Lower leg skin (tissue), 4 donors: ENCODE data around the gene CLEC16A. TPM values are rescaled to one million over a fixed set of nuclear protein-coding genes. Genes with fewer than 3 reads are reported as not detected.

Experiments
- DNase-seq, 2 donors: peaks; one replicate each; pipeline ENCODE4 v3.0.0-alpha.2; 2019; ENCODE audit warnings: low spot score in 2 of 2
- H3K4me3 ChIP-seq: fragments of 200-600 bp; sonication (generic); 2 replicates; pipeline ENCODE4 v1.5.1; 2017; ENCODE audit warnings: mild to moderate bottlenecking, low read depth; ENCODE audit not compliant: poor library complexity, severe bottlenecking
- CTCF ChIP-seq, 3 donors: fragments of 450-650 bp; IDR thresholded peaks; one replicate each; pipeline ENCODE4 v1.5.1; 2016; ENCODE audit warnings: antibody characterized with exemption in 3 of 3, mild to moderate bottlenecking in 3 of 3, moderate library complexity in 2 of 3
- POLR2A ChIP-seq, 2 donors: fragments of 450-650 bp; IDR thresholded peaks; one replicate each; pipeline ENCODE4 v1.6.1; 2016 to 2017; ENCODE audit warnings: antibody characterized with exemption in 2 of 2, mild to moderate bottlenecking in 1 of 2, moderate library complexity in 1 of 2
- WGBS, 2 donors: methylation state at CpG; one replicate each; pipeline ENCODE4 v1.1.5; 2018; 5-methylcytosine and 5-hydroxymethylcytosine counted together
- intact Hi-C: fragments of 100-400 bp; cut with DNase I; formaldehyde crosslinking; loops from one replicate; pipeline ENCODE4 v1.15.0; 2023; ENCODE audit warnings: low total_unique reads
- total RNA-seq, 4 donors: library from RNA; depleted of rRNA; stranded (reverse); fragments of >200 nt; gene quantifications; one replicate each; pipeline ENCODE4 v1.1.0, GENCODE V29; 2016

The CLEC16A gene
- total RNA-seq, 4 donors from 2014 or later, result 26.8 to 30.0 (median 29.5) TPM

GRCh38 chr16:11131706-11132105, 187.3 kb downstream of the CLEC16A start:
- intact Hi-C loops, result no loop called here
- no peak overlapping the region for H3K4me3 ChIP-seq
- no peak for TF ChIP-seq CTCF (IDR thresholded peaks at IDR 0.05)
- TF ChIP-seq POLR2A (IDR thresholded peaks at IDR 0.05), result no peak
- no peak for DNase-seq
- WGBS, 2 donors, result 89 to 90% methylated on average over 7 of the region's 7 CpGs

- TF ChIP-seq CTCF (IDR thresholded peaks at IDR 0.05) (no peak), POLR2A (IDR thresholded peaks at IDR 0.05) (no peak)
- H3K4me3 ChIP-seq, result no peak overlapping the region
- WGBS, 2 donors, result 11 to 16% methylated on average over 12 of the region's 12 CpGs
- peak; percentile 72 to 92 for DNase-seq
- intact Hi-C loops, result no loop called here
These were observed 189.1 kb downstream of the CLEC16A start for GRCh38 chr16:11133344-11133943.

GRCh38 chr16:11134722-11135463, 190.5 kb downstream of the CLEC16A start:
- WGBS, 2 donors, result 84 to 86% methylated on average over 11 of the region's 11 CpGs
- DNase-seq, result no peak
- TF ChIP-seq POLR2A (IDR thresholded peaks at IDR 0.05) (no peak), CTCF (IDR thresholded peaks at IDR 0.05) (no peak)
- H3K4me3 ChIP-seq, result no peak overlapping the region
- intact Hi-C loops, result no loop called here

GRCh38 chr16:11135464-11135973, 191.2 kb downstream of the CLEC16A start:
- DNase-seq, result no peak
- no peak for TF ChIP-seq POLR2A (IDR thresholded peaks at IDR 0.05)
- no peak for TF ChIP-seq CTCF (IDR thresholded peaks at IDR 0.05)
- WGBS, 2 donors, result 82% methylated on average over 11 of the region's 11 CpGs
- no peak overlapping the region for H3K4me3 ChIP-seq
- intact Hi-C loops, result no loop called here

- H3K4me3 ChIP-seq, result no peak overlapping the region
- TF ChIP-seq POLR2A (IDR thresholded peaks at IDR 0.05), result no peak
- TF ChIP-seq CTCF (IDR thresholded peaks at IDR 0.05), result no peak
- no peak for DNase-seq
- intact Hi-C loops, result no loop called here
- WGBS, 2 donors, result 57 to 64% methylated on average over 7 of the region's 7 CpGs
These were observed 192.2 kb downstream of the CLEC16A start for GRCh38 chr16:11136600-11136999.
